GM18951 (cell line): ENCODE results near the gene FKBP1C.

Experiments used
- POLR2A ChIP-seq: IDR thresholded peaks from 4 replicates; pipeline ENCODE4 v1.6.1; 2011; ENCODE audit warnings: mild to moderate bottlenecking; ENCODE audit not compliant: insufficient read length, insufficient read depth; ENCODE audit errors: extremely low read depth
- in situ Hi-C: fragments of 300-500 bp; cut with MboI; formaldehyde crosslinking; loops from one replicate; pipeline ENCODE4 v1.12.0; 2022; ENCODE audit warnings: low sequenced_read_pairs, mixed read lengths, inconsistent platforms; ENCODE audit not compliant: unreplicated experiment

Gene FKBP1C

DNA sequence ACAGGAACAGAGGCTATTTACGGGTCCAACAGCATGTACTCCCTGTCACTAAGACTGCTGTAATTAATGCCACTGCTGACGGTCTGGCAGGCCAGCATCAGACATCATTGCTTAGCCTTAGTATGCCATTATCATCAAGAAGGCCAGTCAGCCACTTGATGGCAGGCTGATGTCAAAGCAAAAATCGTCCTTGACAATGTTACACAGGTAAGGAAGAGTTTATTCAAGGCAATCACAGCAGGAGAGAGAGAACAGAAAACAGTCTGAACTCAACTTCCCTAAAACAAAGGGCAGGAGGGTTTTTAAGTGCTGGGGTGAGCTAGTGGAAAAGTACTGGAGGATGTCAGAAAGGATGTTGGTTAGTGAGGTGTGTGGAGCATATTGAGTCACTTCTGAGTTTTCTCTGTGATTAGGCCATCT is 25.1 kb downstream of the FKBP1C start:
- in situ Hi-C loops, result no loop called here
- no peak for TF ChIP-seq POLR2A

DNA sequence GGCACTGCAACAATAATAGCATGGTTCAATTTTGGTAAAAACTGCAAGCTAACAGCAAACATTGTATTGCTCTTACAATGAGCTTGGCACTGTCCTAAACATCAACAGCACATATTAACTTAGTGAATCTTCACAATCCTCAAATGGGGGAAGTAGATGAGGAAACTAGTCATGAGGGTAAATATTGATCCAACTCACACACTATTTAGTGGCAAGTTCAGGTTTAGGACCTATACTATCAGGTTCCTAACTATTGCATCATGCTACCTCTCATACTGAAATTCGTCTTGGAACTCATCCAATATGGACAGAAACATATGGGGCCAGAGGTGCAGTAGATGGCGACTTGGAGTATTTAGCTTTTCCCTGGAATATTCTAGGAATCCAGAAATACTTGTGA is 34.2 kb downstream of the FKBP1C start:
- in situ Hi-C loops, result no loop called here

DNA sequence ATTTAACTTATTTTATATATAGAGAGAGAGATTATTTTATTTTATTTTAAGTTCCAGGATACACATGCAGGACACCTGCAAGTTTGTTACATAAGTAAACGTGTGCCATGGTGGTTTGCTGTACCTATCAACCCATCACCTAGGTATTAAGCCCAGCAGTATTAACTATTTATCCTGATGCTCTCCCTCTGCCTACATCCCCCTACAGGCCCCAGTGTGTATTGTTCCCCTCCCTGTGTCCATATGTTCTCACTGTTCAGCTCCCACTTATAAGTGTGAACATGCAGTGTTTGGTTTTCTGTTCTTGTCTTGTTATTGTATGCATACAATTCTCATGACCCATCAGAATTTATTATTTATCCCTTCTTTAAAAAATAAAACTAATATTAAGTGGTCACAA is 34.6 kb downstream of the FKBP1C start:
- in situ Hi-C loops, result no loop called here
- TF ChIP-seq POLR2A, result no peak

More for the DNA sequence above, 34.2 kb downstream of the FKBP1C start:
- TF ChIP-seq POLR2A, result no peak

DNA sequence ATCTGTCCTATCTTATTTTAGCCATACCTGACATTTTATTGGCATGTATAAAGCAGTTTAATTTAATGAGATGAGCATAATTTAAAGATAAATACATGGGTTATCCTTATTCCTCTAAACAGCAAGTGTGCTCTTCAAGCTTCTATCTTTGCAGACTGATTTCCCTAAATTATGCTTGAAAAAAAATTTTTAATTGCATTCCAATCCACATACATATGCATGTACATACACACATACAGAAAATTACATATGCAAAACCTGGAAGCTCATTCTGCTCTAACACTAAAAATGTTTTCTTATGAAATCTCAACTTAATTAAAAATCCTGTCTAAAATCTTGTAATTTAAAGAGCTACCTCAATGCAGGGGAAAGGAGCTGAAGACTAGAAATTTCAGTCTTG is 35.3 kb downstream of the FKBP1C start:
- in situ Hi-C loops, result no loop called here
- no peak for TF ChIP-seq POLR2A

DNA sequence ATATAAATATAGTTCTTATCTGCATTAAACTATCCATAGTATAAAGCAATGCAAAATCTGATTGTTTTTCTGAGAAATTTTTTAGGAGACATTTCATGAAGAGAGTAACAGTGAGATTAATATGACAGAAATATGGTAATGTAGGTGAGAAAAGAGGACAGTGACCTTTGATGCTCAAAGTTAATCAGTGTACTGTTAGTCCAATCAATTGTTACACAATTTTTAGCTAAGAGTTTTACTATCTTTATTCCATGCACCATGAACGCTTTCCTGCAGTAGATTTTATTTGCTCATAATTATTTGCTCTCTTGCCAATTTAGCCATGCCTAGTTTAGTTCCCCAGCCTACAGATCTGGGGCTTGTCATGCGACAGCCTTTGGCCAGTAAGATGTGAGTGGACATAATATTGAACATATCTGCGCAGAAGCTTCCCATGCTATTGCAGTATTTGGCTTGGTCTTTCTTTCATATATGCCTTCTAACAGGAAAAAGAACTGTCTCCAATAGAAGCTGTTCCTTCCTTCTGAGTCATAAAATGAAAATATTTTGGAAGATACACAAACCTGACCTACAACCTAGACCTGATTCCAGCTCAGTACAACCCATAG is 38.7 kb downstream of the FKBP1C start:
- in situ Hi-C loops, result no loop called here
- no peak for TF ChIP-seq POLR2A

DNA sequence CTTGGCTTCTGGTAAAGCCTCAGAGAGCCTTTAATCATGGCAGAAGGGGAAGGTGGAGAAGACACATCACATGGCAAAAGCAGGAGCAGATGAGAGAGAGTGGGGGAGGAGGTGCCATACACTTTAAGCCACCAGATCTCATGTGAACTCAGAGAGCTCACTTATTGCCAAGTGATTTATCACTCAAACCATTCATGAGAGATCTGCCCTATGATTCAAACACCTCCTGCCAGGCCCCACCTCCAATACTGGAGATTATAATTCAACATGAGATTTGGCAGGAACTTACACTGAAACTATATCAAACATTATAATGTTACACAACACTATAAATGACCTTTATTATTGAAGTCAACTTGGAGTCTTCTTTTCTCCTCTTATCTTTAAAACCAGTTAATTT is 47.9 kb downstream of the FKBP1C start:
- in situ Hi-C loops, result no loop called here
- no peak for TF ChIP-seq POLR2A

DNA sequence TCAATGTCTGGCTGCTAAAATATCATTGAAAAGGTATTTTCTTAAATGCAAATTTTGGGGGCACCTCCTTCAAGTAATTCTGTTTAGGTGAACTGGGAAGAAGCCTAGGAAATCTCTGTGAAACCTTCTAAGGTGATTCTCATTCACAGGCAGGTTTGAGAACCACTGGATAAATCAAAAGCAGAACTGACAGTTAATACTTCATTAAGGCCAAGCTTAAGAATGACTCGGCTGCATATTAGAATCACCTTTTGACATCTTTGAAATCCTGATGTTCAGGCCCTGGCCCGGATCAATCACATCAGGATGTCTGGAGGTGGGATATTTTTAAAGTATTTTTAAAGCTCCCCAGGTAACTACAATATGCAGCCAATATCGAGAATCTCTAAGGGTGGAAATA is 50.6 kb downstream of the FKBP1C start:
- no peak for TF ChIP-seq POLR2A
- in situ Hi-C loops, result no loop called here
